HG03558 (cell line): ENCODE results near the gene NUP107.

Source experiments
- ATAC-seq: cut with Tn5 transposase; IDR thresholded peaks from one replicate; pipeline ENCODE4 v1.9.1; 2021; ENCODE audit warnings: moderate number of reproducible peaks; ENCODE audit not compliant: unreplicated experiment; ENCODE audit errors: extremely low read depth

The NUP107 gene

GRCh38 chr12:68793975-68794652 is 107.3 kb downstream of the NUP107 start:
- no peak for ATAC-seq

- ATAC-seq, result no peak
These were observed 108.0 kb downstream of the NUP107 start for GRCh38 chr12:68794653-68795251.
